Measurements from ENCODE around the gene NABP1.

DNA sequence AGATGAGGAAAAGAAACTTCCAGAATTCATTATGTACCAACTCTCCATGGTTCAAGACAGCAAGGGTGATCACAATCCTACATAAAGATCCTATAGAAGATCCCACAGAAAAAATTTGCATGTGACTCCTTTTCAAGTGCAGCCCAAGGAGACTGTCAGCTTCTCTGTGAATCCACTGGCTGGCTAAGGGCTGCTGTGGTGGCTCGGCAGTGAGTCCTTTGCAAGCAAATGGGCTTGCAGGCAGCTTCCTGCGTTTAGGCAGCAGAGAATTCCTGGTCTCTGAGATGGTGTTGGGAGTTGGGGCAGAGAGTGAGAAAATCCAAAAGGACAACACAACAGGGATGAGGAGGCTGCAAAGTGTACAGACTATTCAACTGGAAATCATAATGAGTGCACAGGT, 43.4 kb downstream of the NABP1 start:
- TF ChIP-seq CTCF (IDR thresholded peaks at IDR 0.05) (no peak), E2F5 (CRISPR knock-in tag; IDR thresholded peaks at IDR 0.05) (no peak), SMAD3 (CRISPR knock-in tag; IDR thresholded peaks at IDR 0.05; ENCODE audit: borderline replicate concordance) (no peak), ELF4 (CRISPR knock-in tag; IDR thresholded peaks at IDR 0.05; ENCODE audit: low read depth) (no peak), TEAD1 (CRISPR knock-in tag; IDR thresholded peaks at IDR 0.05) (no peak), NR2C2 (CRISPR knock-in tag; IDR thresholded peaks at IDR 0.05) (no peak), ZNF232 (CRISPR knock-in tag; IDR thresholded peaks at IDR 0.05) (no peak), TEAD4 (CRISPR knock-in tag; IDR thresholded peaks at IDR 0.05) (no peak)
- TF ChIP-seq, protein P1, sequence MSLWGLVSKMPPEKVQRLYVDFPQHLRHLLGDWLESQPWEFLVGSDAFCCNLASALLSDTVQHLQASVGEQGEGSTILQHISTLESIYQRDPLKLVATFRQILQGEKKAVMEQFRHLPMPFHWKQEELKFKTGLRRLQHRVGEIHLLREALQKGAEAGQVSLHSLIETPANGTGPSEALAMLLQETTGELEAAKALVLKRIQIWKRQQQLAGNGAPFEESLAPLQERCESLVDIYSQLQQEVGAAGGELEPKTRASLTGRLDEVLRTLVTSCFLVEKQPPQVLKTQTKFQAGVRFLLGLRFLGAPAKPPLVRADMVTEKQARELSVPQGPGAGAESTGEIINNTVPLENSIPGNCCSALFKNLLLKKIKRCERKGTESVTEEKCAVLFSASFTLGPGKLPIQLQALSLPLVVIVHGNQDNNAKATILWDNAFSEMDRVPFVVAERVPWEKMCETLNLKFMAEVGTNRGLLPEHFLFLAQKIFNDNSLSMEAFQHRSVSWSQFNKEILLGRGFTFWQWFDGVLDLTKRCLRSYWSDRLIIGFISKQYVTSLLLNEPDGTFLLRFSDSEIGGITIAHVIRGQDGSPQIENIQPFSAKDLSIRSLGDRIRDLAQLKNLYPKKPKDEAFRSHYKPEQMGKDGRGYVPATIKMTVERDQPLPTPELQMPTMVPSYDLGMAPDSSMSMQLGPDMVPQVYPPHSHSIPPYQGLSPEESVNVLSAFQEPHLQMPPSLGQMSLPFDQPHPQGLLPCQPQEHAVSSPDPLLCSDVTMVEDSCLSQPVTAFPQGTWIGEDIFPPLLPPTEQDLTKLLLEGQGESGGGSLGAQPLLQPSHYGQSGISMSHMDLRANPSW (CRISPR knock-in tag; conservative IDR thresholded peaks at IDR 0.05; ENCODE audit: low read depth), result no peak
- TF ChIP-seq, protein P2, sequence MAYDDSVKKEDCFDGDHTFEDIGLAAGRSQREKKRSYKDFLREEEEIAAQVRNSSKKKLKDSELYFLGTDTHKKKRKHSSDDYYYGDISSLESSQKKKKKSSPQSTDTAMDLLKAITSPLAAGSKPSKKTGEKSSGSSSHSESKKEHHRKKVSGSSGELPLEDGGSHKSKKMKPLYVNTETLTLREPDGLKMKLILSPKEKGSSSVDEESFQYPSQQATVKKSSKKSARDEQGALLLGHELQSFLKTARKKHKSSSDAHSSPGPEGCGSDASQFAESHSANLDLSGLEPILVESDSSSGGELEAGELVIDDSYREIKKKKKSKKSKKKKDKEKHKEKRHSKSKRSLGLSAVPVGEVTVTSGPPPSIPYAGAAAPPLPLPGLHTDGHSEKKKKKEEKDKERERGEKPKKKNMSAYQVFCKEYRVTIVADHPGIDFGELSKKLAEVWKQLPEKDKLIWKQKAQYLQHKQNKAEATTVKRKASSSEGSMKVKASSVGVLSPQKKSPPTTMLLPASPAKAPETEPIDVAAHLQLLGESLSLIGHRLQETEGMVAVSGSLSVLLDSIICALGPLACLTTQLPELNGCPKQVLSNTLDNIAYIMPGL (CRISPR knock-in tag; IDR thresholded peaks at IDR 0.05), result no peak
- TF ChIP-seq, protein P3, sequence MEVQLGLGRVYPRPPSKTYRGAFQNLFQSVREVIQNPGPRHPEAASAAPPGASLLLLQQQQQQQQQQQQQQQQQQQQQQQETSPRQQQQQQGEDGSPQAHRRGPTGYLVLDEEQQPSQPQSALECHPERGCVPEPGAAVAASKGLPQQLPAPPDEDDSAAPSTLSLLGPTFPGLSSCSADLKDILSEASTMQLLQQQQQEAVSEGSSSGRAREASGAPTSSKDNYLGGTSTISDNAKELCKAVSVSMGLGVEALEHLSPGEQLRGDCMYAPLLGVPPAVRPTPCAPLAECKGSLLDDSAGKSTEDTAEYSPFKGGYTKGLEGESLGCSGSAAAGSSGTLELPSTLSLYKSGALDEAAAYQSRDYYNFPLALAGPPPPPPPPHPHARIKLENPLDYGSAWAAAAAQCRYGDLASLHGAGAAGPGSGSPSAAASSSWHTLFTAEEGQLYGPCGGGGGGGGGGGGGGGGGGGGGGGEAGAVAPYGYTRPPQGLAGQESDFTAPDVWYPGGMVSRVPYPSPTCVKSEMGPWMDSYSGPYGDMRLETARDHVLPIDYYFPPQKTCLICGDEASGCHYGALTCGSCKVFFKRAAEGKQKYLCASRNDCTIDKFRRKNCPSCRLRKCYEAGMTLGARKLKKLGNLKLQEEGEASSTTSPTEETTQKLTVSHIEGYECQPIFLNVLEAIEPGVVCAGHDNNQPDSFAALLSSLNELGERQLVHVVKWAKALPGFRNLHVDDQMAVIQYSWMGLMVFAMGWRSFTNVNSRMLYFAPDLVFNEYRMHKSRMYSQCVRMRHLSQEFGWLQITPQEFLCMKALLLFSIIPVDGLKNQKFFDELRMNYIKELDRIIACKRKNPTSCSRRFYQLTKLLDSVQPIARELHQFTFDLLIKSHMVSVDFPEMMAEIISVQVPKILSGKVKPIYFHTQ (CRISPR knock-in tag; IDR thresholded peaks at IDR 0.05), result no peak
- TF ChIP-seq, protein P4, sequence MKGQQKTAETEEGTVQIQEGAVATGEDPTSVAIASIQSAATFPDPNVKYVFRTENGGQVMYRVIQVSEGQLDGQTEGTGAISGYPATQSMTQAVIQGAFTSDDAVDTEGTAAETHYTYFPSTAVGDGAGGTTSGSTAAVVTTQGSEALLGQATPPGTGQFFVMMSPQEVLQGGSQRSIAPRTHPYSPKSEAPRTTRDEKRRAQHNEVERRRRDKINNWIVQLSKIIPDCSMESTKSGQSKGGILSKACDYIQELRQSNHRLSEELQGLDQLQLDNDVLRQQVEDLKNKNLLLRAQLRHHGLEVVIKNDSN (CRISPR knock-in tag; IDR thresholded peaks at IDR 0.05), result no peak
- TF ChIP-seq, protein P5, sequence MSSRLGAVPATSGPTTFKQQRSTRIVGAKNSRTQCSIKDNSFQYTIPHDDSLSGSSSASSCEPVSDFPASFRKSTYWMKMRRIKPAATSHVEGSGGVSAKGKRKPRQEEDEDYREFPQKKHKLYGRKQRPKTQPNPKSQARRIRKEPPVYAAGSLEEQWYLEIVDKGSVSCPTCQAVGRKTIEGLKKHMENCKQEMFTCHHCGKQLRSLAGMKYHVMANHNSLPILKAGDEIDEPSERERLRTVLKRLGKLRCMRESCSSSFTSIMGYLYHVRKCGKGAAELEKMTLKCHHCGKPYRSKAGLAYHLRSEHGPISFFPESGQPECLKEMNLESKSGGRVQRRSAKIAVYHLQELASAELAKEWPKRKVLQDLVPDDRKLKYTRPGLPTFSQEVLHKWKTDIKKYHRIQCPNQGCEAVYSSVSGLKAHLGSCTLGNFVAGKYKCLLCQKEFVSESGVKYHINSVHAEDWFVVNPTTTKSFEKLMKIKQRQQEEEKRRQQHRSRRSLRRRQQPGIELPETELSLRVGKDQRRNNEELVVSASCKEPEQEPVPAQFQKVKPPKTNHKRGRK (CRISPR knock-in tag; IDR thresholded peaks at IDR 0.05; ENCODE audit: borderline replicate concordance), result no peak

All from WTC11 (cell line).